Neural progenitor cell (in vitro differentiated cells): ENCODE measurements around the gene CPA4. TPM values are rescaled to one million over a fixed set of nuclear protein-coding genes. Genes with fewer than 3 reads are reported as not detected.

Experiments used
- DNase-seq: peaks from one replicate; pipeline ENCODE4 v3.0.0-alpha.2; 2016; ENCODE audit warnings: low spot score
- H2AFZ ChIP-seq: fragments of 200-600 bp; sonication (generic); replicated peaks from 2 replicates; pipeline ENCODE4 v1.6.1; 2016; ENCODE audit warnings: antibody characterized with exemption
- H3F3A ChIP-seq: fragments of 200-600 bp; sonication (generic); 2 replicates; pipeline ENCODE4 v1.6.1; 2016; ENCODE audit warnings: antibody characterized with exemption, low read depth
- H3K27ac ChIP-seq: fragments of 200-600 bp; sonication (generic); 2 replicates; pipeline ENCODE4 v1.5.1; 2016; ENCODE audit warnings: mild to moderate bottlenecking
- H3K27me3 ChIP-seq: fragments of 200-600 bp; sonication (generic); 2 replicates; pipeline ENCODE4 v1.6.1; 2016; ENCODE audit warnings: mild to moderate bottlenecking, moderate library complexity
- H3K36me3 ChIP-seq: fragments of 200-600 bp; sonication (generic); 2 replicates; pipeline ENCODE4 v1.5.1; 2016
- H3K4me1 ChIP-seq: fragments of 200-600 bp; sonication (generic); 2 replicates; pipeline ENCODE4 v1.6.1; 2016; ENCODE audit warnings: mixed run types
- H3K4me2 ChIP-seq: fragments of 200-600 bp; sonication (generic); 2 replicates; pipeline ENCODE4 v1.6.1; 2016
- H3K4me3 ChIP-seq: fragments of 200-600 bp; sonication (generic); 2 replicates; pipeline ENCODE4 v1.5.1; 2016
- H3K79me2 ChIP-seq: fragments of 200-600 bp; sonication (generic); 2 replicates; pipeline ENCODE4 v1.6.1; 2016; ENCODE audit warnings: low read depth
- H3K9ac ChIP-seq: fragments of 200-600 bp; sonication (generic); 2 replicates; pipeline ENCODE4 v1.6.1; 2016
- H3K9me3 ChIP-seq: fragments of 200-600 bp; sonication (generic); 2 replicates; pipeline ENCODE4 v1.5.1; 2016; ENCODE audit warnings: low read depth
- H4K20me1 ChIP-seq: fragments of 200-600 bp; sonication (generic); 2 replicates; pipeline ENCODE4 v1.6.1; 2016; ENCODE audit warnings: low read depth
- H3K27ac Mint-ChIP-seq: 3 replicates; pipeline ENCODE4 v1.8.0; 2021; ENCODE audit warnings: mixed read lengths
- H3K27me3 Mint-ChIP-seq: 2 replicates; pipeline ENCODE4 v1.8.0; 2022; ENCODE audit warnings: low read depth, mild to moderate bottlenecking, inconsistent platforms, moderate library complexity, mixed read lengths; ENCODE audit not compliant: insufficient read depth
- H3K36me3 Mint-ChIP-seq: 3 replicates; pipeline ENCODE4 v1.8.0; 2021; ENCODE audit warnings: mixed read lengths
- H3K4me1 Mint-ChIP-seq: 3 replicates; pipeline ENCODE4 v1.8.0; 2021; ENCODE audit warnings: mixed read lengths
- H3K4me3 Mint-ChIP-seq: 3 replicates; pipeline ENCODE4 v1.8.0; 2021; ENCODE audit warnings: mild to moderate bottlenecking, moderate library complexity, mixed read lengths
- H3K9me3 Mint-ChIP-seq: 3 replicates; pipeline ENCODE4 v1.8.0; 2020; ENCODE audit warnings: mixed read lengths
- EZH2 ChIP-seq: fragments of 200-600 bp; sonication (generic); IDR thresholded peaks from 2 replicates; pipeline ENCODE4 v1.6.1; 2017; ENCODE audit warnings: antibody characterized with exemption, mild to moderate bottlenecking, moderate library complexity
- EZH2phosphoT487 ChIP-seq: fragments of 200-600 bp; sonication (generic); IDR thresholded peaks from 2 replicates; pipeline ENCODE4 v1.6.1; 2017; ENCODE audit warnings: antibody characterized with exemption
- total RNA-seq: library from RNA; depleted of rRNA; stranded (reverse); fragments of >200 nt; gene quantifications from 2 replicates; pipeline ENCODE4 v1.2.3, GENCODE V29; 2015; ENCODE audit warnings: low replicate concordance
- TF ChIP-seq, protein P1 (sequence below): fragments of 200-600 bp; sonication (generic); IDR thresholded peaks from 2 replicates; pipeline ENCODE4 v1.5.1; 2017; ENCODE audit warnings: antibody characterized with exemption, mild to moderate bottlenecking

The CPA4 gene
- total RNA-seq, 1 donor from 2014 or later = not detected

DNA sequence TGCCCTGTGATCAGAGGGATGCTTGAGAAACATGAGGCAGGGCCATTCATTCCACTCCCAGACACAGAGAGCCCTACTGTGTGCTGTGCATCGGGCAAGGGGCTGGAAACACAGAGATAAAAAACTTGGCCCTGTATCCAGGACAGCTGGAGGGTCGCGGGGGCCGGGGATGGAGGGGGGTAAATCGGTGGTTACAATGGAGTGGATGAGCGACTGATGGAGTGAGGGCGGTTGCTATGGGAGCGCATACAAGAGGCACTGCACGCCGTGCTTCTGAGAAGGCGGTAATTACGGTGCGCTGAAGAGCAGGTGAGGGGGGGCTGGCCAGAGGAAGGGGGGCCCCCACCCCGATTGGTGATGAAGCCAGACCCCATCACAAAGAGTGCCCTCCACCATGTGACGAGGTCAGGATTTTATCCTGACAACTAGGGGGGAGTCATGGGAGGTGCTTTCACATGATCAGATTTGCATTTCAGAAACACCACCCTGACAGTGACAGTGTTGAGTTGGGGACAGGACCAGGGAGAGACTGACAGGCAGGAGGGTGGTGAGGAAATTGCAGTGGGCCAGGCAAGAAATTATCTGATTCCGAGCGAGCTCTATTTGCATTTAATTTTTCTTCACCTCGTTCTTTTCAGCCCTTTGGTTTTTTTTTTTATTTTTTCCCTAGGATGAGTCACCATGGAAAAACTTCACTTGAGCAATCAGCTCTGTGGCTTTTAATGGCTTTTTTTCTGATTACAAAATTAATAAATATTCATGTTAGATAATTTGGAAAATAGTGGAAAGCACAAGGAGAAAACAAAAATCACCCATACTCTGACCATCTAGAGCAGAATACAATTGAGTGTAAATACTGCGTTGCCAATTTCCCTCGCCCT lies 59.5 kb downstream of the CPA4 start:
- H3K4me3 ChIP-seq = no peak overlapping the region
- Mint-ChIP-seq H3K4me3 (peak overlapping the region; percentile 80), H3K27me3 (peaks cover 6% of the 10 kb centered on the region), H3K9me3 (peaks cover 2% of the 10 kb centered on the region), H3K36me3 (peaks cover 1% of the 10 kb centered on the region), H3K4me1 (peaks cover 86% of the 10 kb centered on the region), H3K27ac (peak overlapping the region; percentile 100)
- H2AFZ ChIP-seq = peak overlapping the region; percentile 6
- no peaks in the 10 kb centered on the region for H3K79me2 ChIP-seq
- no peaks in the 10 kb centered on the region for H3K9me3 ChIP-seq
- H3K27me3 ChIP-seq = no peaks in the 10 kb centered on the region
- H3K9ac ChIP-seq = no peak overlapping the region
- H3K36me3 ChIP-seq = no peaks in the 10 kb centered on the region
- TF ChIP-seq, protein P1, sequence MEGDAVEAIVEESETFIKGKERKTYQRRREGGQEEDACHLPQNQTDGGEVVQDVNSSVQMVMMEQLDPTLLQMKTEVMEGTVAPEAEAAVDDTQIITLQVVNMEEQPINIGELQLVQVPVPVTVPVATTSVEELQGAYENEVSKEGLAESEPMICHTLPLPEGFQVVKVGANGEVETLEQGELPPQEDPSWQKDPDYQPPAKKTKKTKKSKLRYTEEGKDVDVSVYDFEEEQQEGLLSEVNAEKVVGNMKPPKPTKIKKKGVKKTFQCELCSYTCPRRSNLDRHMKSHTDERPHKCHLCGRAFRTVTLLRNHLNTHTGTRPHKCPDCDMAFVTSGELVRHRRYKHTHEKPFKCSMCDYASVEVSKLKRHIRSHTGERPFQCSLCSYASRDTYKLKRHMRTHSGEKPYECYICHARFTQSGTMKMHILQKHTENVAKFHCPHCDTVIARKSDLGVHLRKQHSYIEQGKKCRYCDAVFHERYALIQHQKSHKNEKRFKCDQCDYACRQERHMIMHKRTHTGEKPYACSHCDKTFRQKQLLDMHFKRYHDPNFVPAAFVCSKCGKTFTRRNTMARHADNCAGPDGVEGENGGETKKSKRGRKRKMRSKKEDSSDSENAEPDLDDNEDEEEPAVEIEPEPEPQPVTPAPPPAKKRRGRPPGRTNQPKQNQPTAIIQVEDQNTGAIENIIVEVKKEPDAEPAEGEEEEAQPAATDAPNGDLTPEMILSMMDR = no peak
- no peak for TF ChIP-seq EZH2phosphoT487
- no peak for TF ChIP-seq EZH2
- H3K4me2 ChIP-seq = peak overlapping the region; percentile 55
- peaks cover 32% of the 10 kb centered on the region for H3F3A ChIP-seq
- peak; percentile 45 for DNase-seq
- no peak overlapping the region for H3K27ac ChIP-seq
- no peaks in the 10 kb centered on the region for H4K20me1 ChIP-seq
- peaks cover 43% of the 10 kb centered on the region for H3K4me1 ChIP-seq

DNA sequence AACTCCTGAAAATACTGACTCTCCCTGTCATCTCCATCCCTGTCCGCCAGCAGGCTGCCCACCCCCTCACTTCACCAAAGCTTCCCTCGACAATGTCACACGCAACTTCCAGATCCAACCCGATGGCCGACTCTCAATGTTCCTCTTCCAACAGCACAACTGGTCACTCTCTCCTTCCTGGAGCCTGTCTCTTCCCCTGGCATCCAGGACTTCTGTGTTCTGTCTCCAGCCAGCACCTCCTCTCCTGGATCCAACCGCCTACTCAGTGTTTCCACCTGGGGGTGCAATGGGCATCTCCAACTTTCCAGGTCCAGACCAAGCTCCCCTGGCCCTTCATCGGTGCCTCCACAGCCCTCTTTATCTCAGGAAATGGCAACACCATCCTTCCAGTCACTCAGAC lies 60.2 kb downstream of the CPA4 start:
- no peaks in the 10 kb centered on the region for H3K36me3 ChIP-seq
- peak overlapping the region; percentile 18 for H2AFZ ChIP-seq
- H3K4me3 Mint-ChIP-seq = peak overlapping the region; percentile 14
- DNase-seq = no peak
- H4K20me1 ChIP-seq = no peaks in the 10 kb centered on the region
- no peaks in the 10 kb centered on the region for H3K79me2 ChIP-seq
- H3K27ac Mint-ChIP-seq = peak overlapping the region; percentile 80
- H3K27me3 ChIP-seq = no peaks in the 10 kb centered on the region
- no peak for TF ChIP-seq EZH2phosphoT487
- TF ChIP-seq, protein P1 = no peak
- TF ChIP-seq EZH2 = no peak
- H3K4me1 Mint-ChIP-seq = peaks cover 78% of the 10 kb centered on the region
- no peak overlapping the region for H3K9ac ChIP-seq
- H3K27ac ChIP-seq = no peak overlapping the region
- H3F3A ChIP-seq = peaks cover 32% of the 10 kb centered on the region
- peaks cover 1% of the 10 kb centered on the region for H3K36me3 Mint-ChIP-seq
- peaks cover 2% of the 10 kb centered on the region for H3K9me3 Mint-ChIP-seq
- peaks cover 43% of the 10 kb centered on the region for H3K4me1 ChIP-seq
- H3K27me3 Mint-ChIP-seq = peaks cover 6% of the 10 kb centered on the region
- H3K4me2 ChIP-seq = no peak overlapping the region
- no peaks in the 10 kb centered on the region for H3K9me3 ChIP-seq
- H3K4me3 ChIP-seq = no peak overlapping the region

DNA sequence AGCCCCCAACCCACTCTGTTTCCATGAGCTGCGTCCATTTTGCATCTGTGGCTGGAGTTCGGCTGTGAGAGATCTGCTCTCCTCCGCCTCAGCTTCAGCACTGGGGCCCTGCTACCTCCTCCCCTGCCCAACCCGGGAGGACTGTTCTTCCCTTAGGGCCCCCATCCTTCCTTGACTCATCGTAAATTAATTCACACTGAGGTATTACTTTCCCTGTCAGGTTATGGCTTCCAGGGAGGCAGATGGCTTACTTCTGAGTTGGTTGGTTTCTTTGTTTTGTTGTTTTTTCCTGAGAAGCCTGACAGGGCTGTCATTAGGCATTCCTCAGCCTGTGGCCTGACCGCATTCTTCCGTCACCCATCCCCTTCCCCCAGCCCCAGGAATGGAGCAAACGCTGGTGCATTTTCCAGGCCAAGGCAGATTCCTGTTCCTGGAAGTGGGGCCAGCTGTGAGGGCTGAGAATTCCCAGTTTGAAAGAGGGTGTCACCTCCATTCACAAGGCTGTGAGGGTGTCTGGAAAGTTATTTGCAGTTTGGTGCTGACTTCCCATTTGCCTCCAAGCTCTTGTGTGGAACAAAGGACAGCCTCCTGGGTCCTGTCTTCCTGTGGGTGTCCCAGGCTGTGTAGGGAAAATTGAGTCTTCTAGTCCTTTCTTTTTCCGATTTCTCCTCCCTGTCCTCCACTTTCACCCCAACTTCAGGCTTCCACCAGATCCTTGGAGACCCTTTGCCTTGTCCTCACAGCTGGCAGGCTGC lies 63.3 kb downstream of the CPA4 start:
- DNase-seq = peak; percentile 79
- Histone ChIP-seq H3K4me3 (no peak overlapping the region), H3K36me3 (no peaks in the 10 kb centered on the region), H3K9ac (no peak overlapping the region), H3K9me3 (no peaks in the 10 kb centered on the region), H2AFZ (peak overlapping the region; percentile 92), H3K79me2 (no peaks in the 10 kb centered on the region), H3K27me3 (no peaks in the 10 kb centered on the region), H3K4me1 (peaks cover 27% of the 10 kb centered on the region), H3F3A (peaks cover 15% of the 10 kb centered on the region), H4K20me1 (no peaks in the 10 kb centered on the region), H3K4me2 (peak overlapping the region; percentile 2), H3K27ac (peak overlapping the region; percentile 65)
- peaks cover 25% of the 10 kb centered on the region for H3K9me3 Mint-ChIP-seq
- peaks cover 52% of the 10 kb centered on the region for H3K4me1 Mint-ChIP-seq
- peak overlapping the region; percentile 99 for H3K27ac Mint-ChIP-seq
- no peak for TF ChIP-seq EZH2phosphoT487
- no peak for TF ChIP-seq EZH2
- TF ChIP-seq, protein P1 = no peak
- no peak overlapping the region for H3K4me3 Mint-ChIP-seq
- peaks cover 4% of the 10 kb centered on the region for H3K36me3 Mint-ChIP-seq
- peaks cover 14% of the 10 kb centered on the region for H3K27me3 Mint-ChIP-seq
